ENCODE measurements around the gene ACAA2.

ACAA2 gene, protein sequence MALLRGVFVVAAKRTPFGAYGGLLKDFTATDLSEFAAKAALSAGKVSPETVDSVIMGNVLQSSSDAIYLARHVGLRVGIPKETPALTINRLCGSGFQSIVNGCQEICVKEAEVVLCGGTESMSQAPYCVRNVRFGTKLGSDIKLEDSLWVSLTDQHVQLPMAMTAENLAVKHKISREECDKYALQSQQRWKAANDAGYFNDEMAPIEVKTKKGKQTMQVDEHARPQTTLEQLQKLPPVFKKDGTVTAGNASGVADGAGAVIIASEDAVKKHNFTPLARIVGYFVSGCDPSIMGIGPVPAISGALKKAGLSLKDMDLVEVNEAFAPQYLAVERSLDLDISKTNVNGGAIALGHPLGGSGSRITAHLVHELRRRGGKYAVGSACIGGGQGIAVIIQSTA

GRCh38 chr18:49813319-49814146 lies at the start of gene ACAA2:
Gene ACAA2, minus strand, starts transcription at chr18:49813533. Its CDS starts 49 bp downstream, at chr18:49813484.
- no peaks in the 10 kb centered on the region for H3K27me3 ChIP-seq
- no peak for TF ChIP-seq CTCF (IDR thresholded peaks at IDR 0.05)
- DNase-seq, result peak; percentile 78 to 93
- H3K36me3 ChIP-seq, result no peaks in the 10 kb centered on the region
- peak within 1 kb of the TSS; percentile 71 to 76 for H3K4me3 ChIP-seq
- peak within 1 kb of the TSS; percentile 93 to 97 for H3K27ac ChIP-seq
- H3K9me3 ChIP-seq, result peaks cover 0 to 4% (median 0%) of the 10 kb centered on the region in 3 donors
- intact Hi-C loops (cut with DNase I; ENCODE audit: low total_unique reads), result loop anchor here (10.0 kb wide), 3 partner anchors 329 to 561 kb away; partner anchors contain the start of genes C18orf32, CXXC1, MBD1 and SKA1
- H3K4me1 ChIP-seq, result peaks cover 0 to 14% (median 5%) of the 10 kb centered on the region in 4 donors

GRCh38 chr18:49862656-49863385 lies 49.5 kb upstream of the ACAA2 start:
- H3K36me3 ChIP-seq, result no peaks in the 10 kb centered on the region
- intact Hi-C loops (cut with DNase I; ENCODE audit: low total_unique reads), result no loop called here
- peaks cover 0 to 4% of the 10 kb centered on the region in 2 donors for H3K27me3 ChIP-seq
- no peaks in the 10 kb centered on the region for H3K9me3 ChIP-seq
- no peak overlapping the region for H3K4me3 ChIP-seq
- DNase-seq, result no peak
- H3K4me1 ChIP-seq, result no peaks in the 10 kb centered on the region
- TF ChIP-seq CTCF (IDR thresholded peaks at IDR 0.05), result no peak
- H3K27ac ChIP-seq, result no peak overlapping the region

DNA sequence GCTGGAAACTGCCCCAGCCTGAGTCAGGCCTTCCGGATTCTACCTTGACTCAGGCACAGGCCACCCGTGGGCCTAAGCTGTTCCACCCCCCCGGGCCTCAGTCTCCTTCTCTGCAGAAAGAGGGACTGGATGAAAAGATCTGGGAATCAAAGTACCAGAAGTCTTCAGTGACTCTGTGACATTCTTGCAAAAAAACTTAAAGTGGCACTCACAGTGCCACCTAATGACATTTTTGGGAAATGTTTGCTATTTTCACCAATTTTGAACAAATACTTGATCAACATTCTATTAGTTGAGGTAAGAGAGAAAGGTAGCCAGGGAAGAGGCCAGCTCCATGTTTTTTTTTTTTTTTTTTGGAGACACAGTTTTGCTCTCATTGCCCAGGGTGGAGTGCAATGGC lies 48.3 kb upstream of the ACAA2 start:
- Histone ChIP-seq H3K27me3 (peaks cover 0 to 4% of the 10 kb centered on the region in 2 donors), H3K4me3 (no peak overlapping the region), H3K27ac (no peak overlapping the region), H3K36me3 (no peaks in the 10 kb centered on the region), H3K4me1 (no peaks in the 10 kb centered on the region), H3K9me3 (no peaks in the 10 kb centered on the region)
- no peak for TF ChIP-seq CTCF (IDR thresholded peaks at IDR 0.05)
- intact Hi-C loops (cut with DNase I; ENCODE audit: low total_unique reads), result no loop called here
- no peak for DNase-seq

DNA sequence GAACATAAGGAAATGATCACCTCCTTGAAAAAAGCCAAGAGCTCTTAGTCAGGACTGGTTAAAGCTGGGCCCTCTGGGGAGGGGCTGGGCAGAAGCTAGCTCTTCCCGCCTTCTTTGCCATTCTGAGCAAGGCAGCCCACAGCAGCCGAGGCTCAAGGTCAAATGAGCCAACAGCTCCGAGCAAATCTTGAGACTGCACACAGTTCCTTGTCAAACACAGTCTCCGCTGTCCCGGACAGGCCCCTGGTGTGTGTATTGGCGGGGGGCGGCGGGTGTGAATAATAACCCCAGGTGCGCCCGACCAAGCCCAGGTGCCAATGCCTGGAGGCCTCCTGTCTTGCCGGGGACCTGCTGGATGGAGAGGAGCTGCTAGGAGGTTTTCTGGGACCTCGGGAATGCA lies 46.4 kb upstream of the ACAA2 start:
- Histone ChIP-seq H3K36me3 (peaks cover 0 to 5% (median 0%) of the 10 kb centered on the region in 3 donors), H3K27ac (no peak overlapping the region), H3K4me1 (no peaks in the 10 kb centered on the region), H3K27me3 (peaks cover 0 to 4% of the 10 kb centered on the region in 2 donors), H3K9me3 (no peaks in the 10 kb centered on the region), H3K4me3 (no peak overlapping the region)
- intact Hi-C loops (cut with DNase I; ENCODE audit: low total_unique reads), result loop anchor here (5.0 kb wide), 1 partner anchor 347 kb away; no protein-coding TSS in a partner anchor
- DNase-seq, result no peak
- TF ChIP-seq CTCF (IDR thresholded peaks at IDR 0.05), result no peak

DNA sequence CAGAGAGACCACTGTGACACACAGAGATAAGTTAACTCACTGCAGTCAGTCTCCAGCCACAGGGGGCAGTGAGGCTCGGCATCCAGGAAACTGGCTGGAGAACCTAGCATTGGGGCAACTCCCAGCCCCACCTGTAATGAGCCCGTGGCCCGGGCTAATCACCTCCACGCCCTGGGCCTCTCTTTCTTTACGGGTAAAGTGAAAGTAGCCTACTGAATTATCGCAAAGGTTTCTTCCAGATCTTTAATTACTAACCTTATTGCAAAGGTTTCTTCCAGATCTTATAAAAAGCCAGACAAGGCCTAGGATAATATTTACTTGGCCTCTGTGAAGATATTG lies 45.7 kb upstream of the ACAA2 start:
- Histone ChIP-seq H3K4me3 (no peak overlapping the region), H3K4me1 (no peaks in the 10 kb centered on the region), H3K27me3 (peaks cover 0 to 2% of the 10 kb centered on the region in 2 donors), H3K9me3 (no peaks in the 10 kb centered on the region), H3K36me3 (peaks cover 0 to 5% (median 0%) of the 10 kb centered on the region in 3 donors), H3K27ac (no peak overlapping the region)
- intact Hi-C loops (cut with DNase I; ENCODE audit: low total_unique reads), result loop anchor here (5.0 kb wide), 1 partner anchor 347 kb away; no protein-coding TSS in a partner anchor
- no peak for TF ChIP-seq CTCF (IDR thresholded peaks at IDR 0.05)
- no peak for DNase-seq

All from tibial artery (tissue), 4 donors.